Measurements from ENCODE around the gene NRP2. TPM values are rescaled to one million over a fixed set of nuclear protein-coding genes. Genes with fewer than 3 reads are reported as not detected.

NRP2 gene
- total and polyA plus RNA-seq, 2 of the 13 experiments (the other 11 are each of a cell fraction or from before 2014, with no cell fraction given): 0.65 to 1.4 TPM

DNA sequence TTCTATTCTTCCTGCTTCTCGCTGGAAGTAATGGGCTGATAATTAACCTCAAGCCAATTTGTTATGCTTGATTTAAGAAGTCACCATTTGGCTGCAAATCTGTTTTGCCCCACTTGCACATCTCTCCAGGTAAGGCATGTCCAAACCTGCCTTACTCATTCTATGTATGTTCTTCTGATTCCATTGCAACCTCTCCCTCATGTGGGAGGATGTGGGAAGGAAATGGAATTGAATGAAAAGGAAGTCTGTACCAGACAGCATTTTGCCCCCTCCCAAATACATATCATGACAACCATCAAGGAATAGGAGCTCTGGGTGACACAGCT lies 131.7 kb downstream of the NRP2 start:
- Histone ChIP-seq H2AFZ (ENCODE audit: low read length) (no peak overlapping the region), H3K4me1 (ENCODE audit: insufficient read depth, low read length) (no peaks in the 10 kb centered on the region), H3K4me3 (replicated peaks in 1 of 3; ENCODE audit: insufficient read depth in 1 of 3, low read depth in 2 of 3, low read length in 3 of 3) (no peak overlapping the region), H3K79me2 (ENCODE audit: insufficient read depth, low read length) (no peaks in the 10 kb centered on the region), H3K9me3 (ENCODE audit: low read length) (no peaks in the 10 kb centered on the region), H4K20me1 (ENCODE audit: insufficient read depth, low read length) (no peaks in the 10 kb centered on the region), H3K27ac (ENCODE audit: extremely low read length, insufficient read depth, low read length) (no peak overlapping the region), H3K36me3 (replicated peaks in 1 of 2; ENCODE audit: control insufficient read depth in 1 of 2, insufficient read depth in 2 of 2, low read length in 2 of 2) (no peaks in the 10 kb centered on the region), H3K27me3 (ENCODE audit: control insufficient read depth in 1 of 2, insufficient read depth in 2 of 2, low read length in 2 of 2) (0 out of 5 replicates have a peak, but pooled peaks cover 0 to 1% of the 10 kb centered on the region in 2 experiments), H3K9ac (ENCODE audit: insufficient read depth, low read depth, low read length) (no peak overlapping the region), H3K4me2 (ENCODE audit: low read depth, low read length) (no peak overlapping the region)
- no peak for TF ChIP-seq TBX2 (CRISPR knock-in tag; IDR thresholded peaks at IDR 0.05; ENCODE audit: borderline replicate concordance)
- TF ChIP-seq ZNF205 (CRISPR knock-in tag; IDR thresholded peaks at IDR 0.05): no peak
- no peak for TF ChIP-seq SNAPC4 (CRISPR knock-in tag; IDR thresholded peaks at IDR 0.05)
- TF ChIP-seq SNAI1 (CRISPR knock-in tag; IDR thresholded peaks at IDR 0.05; ENCODE audit: borderline replicate concordance): no peak
- no peak for TF ChIP-seq KLF16 (CRISPR knock-in tag; IDR thresholded peaks at IDR 0.05)
- TF ChIP-seq, protein P1, sequence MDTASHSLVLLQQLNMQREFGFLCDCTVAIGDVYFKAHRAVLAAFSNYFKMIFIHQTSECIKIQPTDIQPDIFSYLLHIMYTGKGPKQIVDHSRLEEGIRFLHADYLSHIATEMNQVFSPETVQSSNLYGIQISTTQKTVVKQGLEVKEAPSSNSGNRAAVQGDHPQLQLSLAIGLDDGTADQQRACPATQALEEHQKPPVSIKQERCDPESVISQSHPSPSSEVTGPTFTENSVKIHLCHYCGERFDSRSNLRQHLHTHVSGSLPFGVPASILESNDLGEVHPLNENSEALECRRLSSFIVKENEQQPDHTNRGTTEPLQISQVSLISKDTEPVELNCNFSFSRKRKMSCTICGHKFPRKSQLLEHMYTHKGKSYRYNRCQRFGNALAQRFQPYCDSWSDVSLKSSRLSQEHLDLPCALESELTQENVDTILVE (CRISPR knock-in tag; IDR thresholded peaks at IDR 0.05): no peak
- TF ChIP-seq ZFP62 (CRISPR knock-in tag; IDR thresholded peaks at IDR 0.05): no peak
- no peak for TF ChIP-seq ZKSCAN1 (IDR thresholded peaks at IDR 0.05; ENCODE audit: low read length)
- no peak for TF ChIP-seq GATA4 (IDR thresholded peaks at IDR 0.05; ENCODE audit: borderline replicate concordance, low read depth)
- TF ChIP-seq MXD3 (CRISPR knock-in tag; IDR thresholded peaks at IDR 0.05): no peak
- TF ChIP-seq ZNF737 (CRISPR knock-in tag; IDR thresholded peaks at IDR 0.05; ENCODE audit: borderline replicate concordance): no peak
- no peak for TF ChIP-seq TOPORS (CRISPR knock-in tag; IDR thresholded peaks at IDR 0.05)
- TF ChIP-seq KDM6A (CRISPR knock-in tag; IDR thresholded peaks at IDR 0.05; ENCODE audit: low read depth): no peak
- DNase-seq (ENCODE audit: low spot score) (no peak), ATAC-seq (no peak), FAIRE-seq (no peak)
- WGBS (ENCODE audit: low lambda C conversion rate): 0% methylated on average over 1 of the region's 1 CpG
- POLR2A ChIA-PET: no interaction called here
- CTCF ChIA-PET (ENCODE audit: low intra/inter-chr PET ratio, low total read pairs): interaction anchor here (1.6 to 3.0 kb wide), 4 partner anchors 38 to 1489 kb away, joined by 4 to 38 read pairs (median 10); no protein-coding TSS in a partner anchor
- intact Hi-C loops (cut with micrococcal nuclease; ENCODE audit: unreplicated experiment) (no loop called here), in situ Hi-C loops (cut with HindIII; ENCODE audit: extremely low pct_ligation_motif_present, low pct_unique_long_range_greater_than_20kb) (loop anchor here (5.0 kb wide), 1 partner anchor 37 kb away; no protein-coding TSS in a partner anchor)
- BruUV-seq (replicated peaks): no TSS peak
